GM21576 (cell line): ENCODE data around the gene PLP1.
"Not testable (repeated sequence)": the region's sequence is repeated elsewhere in the genome, so short reads cannot be mapped to it uniquely, and the experiment has no call there.

Experiments used
- ATAC-seq: cut with Tn5 transposase; IDR thresholded peaks from one replicate; pipeline ENCODE4 v1.9.1; 2021; ENCODE audit warnings: mild to moderate bottlenecking, moderate library complexity; ENCODE audit not compliant: unreplicated experiment

The PLP1 gene

DNA sequence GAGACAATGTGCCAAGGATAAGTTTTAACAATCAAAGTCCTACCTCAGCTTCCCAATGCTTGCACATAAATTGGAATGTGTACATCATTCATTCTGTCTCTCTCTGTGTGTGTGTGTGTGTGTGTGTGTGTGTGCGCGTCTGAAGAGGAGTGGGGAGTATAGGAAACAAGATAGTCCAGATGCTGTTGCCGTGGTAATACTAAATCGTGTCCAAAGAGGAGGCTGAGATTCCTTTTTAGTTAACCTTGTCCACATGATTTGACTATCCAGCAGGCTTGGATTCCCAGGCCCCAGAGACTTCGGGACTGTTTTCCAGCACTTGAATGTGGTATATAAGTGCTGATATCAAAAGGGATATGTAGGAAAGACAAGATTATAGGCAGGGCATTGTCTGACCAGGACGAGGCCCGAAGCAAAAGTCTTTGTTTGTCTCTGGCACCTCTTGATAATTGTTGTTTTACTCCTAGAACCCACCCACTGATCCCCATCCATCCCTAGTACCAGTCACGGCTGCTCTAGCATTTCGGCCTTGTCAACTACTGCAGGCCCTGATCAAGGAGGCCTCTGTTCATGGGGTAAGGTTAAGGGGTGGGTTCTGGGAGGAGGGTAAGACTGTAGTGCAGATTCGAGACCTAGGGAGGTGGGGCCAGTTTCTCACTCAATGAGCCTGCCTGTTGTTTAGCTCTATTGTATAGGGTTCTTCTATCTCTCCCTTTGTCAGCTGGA is 3.9 kb downstream of the PLP1 start:
- no peak for ATAC-seq

DNA sequence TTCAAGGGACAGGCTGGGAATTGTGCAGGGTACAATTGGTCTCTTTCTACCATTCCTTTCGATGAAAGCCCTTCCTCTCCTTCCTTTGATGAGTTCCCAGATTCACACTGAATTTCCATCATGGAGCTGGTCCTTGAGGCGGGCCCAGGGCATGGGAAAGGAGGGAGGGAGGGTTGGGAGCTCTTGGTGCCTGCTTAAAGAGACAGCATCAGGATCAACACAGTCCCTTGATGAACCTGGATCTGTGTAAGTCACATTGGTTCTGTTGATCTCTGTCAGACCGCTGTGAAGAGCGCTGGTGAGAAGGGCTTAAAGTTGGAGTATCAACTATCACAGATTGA is 4.4 kb downstream of the PLP1 start:
- no peak for ATAC-seq

DNA sequence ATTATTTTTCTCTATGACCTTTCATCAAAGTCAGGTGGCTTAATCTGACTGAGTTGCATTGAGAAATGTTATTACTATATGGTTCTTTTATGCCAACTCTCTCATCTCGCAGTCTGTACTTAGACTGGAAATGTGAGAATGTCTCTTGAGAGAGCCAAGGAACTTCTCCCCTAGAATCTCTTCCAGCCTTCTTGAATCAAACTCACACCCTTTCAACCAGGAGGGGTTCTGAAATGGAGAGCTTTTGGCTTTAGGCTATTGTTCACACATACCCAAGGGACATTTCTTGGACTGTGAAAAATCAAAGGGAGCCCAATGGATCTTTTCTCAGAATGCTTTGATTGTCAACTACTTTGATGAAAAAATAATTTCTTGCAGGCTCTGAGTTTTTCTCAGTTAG is 5.1 kb downstream of the PLP1 start:
- no peak for ATAC-seq

DNA sequence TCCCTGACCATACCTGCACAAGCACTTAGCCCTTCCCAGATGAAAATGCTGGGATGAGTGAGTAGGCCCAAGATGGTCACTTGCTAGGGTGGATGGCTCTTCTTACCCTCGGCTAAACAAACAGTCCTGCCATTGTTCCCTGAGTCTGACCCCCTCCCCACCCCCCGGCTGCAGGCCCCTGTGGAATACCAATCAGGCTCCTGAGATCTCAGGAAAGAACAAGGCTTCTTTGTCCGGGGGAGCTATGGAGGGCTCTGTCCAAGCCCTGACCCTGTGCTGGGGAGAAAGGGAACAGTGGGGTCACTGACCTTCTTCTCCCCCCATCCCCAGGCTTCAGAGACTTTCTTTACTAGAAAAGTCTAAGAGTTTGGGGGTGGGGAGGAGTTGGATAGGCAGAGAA is 6.0 kb downstream of the PLP1 start:
- ATAC-seq: no peak

DNA sequence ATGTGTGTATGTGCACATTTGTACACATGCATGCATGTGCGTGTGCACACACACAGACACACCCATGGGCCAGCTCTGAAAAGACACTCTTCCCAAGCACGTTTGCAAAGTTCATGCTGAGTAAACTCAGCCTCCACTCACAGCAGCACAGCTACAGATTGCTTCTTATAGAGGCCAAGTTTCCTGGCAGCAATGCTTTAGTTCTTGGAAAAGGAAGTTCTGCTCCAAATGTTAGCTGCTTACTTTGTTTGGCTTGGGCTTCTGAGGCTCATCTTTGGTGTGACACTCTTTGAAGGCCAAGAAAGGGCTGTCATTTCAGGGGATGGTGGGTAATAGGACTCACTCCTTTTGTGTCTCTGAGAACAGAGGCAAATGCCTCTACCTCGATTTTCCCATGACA is 6.6 kb downstream of the PLP1 start:
- ATAC-seq: no peak

DNA sequence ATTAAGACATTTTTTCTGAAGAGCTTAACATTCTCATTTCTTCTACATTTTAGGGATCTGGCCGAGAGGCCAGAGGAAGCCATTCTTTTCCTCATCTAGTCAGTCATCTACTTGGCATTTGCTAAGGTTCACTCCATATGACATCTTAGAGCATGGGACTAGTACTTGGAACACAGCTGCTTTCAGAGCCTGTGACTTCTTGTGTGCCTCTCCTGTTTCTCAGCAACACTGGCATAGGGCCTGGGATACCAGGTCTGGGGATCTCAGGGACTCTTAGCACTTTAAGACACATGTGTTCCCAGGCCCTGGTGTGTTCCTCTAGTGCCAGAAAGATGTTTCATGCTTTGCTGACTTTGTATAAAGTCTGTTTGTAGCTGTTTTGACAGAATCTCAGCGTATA is 7.3 kb downstream of the PLP1 start:
- no peak for ATAC-seq

DNA sequence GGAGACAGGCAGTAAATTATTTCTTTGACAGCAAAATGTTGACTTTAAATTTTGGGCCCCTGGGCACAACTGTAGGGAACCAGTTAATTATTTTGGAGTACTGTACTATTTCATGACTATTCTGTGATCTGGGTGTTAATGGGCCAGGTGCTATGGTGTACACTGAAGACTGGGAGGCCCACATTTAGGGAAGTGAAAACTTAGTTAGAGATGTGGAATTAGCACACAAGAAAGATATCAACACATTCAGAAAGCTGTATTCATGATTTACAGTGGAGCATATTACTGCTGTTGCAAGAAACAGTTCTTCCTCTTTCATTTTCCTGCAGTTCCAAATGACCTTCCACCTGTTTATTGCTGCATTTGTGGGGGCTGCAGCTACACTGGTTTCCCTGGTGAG is 12.4 kb downstream of the PLP1 start:
- peak; percentile 92 for ATAC-seq

DNA sequence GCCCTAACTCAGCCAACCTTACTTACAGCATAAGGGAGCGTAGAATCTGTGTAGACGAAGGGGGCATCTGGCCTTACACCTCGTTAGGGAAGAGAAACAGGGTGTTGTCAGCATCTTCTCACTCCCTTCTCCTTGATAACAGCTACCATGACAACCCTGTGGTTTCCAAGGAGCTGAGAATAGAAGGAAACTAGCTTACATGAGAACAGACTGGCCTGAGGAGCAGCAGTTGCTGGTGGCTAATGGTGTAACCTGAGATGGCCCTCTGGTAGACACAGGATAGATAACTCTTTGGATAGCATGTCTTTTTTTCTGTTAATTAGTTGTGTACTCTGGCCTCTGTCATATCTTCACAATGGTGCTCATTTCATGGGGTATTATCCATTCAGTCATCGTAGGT is 14.6 kb downstream of the PLP1 start:
- no peak for ATAC-seq

DNA sequence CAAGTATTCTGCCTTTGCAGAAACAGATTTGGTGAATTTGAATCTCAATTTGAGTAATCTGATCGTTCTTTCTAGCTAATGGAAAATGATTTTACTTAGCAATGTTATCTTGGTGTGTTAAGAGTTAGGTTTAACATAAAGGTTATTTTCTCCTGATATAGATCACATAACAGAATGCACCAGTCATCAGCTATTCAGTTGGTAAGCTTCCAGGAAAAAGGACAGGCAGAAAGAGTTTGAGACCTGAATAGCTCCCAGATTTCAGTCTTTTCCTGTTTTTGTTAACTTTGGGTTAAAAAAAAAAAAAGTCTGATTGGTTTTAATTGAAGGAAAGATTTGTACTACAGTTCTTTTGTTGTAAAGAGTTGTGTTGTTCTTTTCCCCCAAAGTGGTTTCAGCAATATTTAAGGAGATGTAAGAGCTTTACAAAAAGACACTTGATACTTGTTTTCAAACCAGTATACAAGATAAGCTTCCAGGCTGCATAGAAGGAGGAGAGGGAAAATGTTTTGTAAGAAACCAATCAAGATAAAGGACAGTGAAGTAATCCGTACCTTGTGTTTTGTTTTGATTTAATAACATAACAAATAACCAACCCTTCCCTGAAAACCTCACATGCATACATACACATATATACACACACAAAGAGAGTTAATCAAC is 15.3 kb downstream of the PLP1 start:
- ATAC-seq: no peak

DNA sequence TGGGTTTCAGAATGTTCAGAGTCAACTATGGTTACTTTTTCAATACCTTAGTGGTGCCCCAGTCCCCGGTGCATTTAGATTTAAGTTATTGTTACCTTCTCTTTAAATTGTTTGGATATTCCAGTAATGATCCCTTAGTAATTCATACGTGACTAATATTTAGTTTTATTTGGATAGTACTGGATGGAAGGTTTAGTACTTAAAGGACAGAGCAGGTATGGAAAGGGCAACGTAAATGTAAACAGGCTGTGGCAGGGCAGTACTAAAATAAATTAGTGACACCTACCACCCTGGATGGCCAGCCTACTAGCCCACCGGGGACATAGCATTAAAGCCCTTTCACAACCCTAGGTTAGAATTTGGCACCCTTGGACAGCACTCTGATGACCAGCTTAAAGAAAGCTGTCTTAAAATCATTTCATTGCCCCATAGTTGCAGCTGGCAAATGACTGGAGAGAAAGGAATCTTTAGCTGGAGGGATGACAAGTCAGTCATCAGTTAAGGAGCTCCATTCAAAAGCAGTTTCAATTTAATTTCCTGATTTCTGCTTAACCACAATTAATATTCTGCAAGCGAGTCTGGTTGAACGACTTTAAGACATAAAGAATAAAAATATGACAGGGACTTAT is 16.4 kb downstream of the PLP1 start:
- ATAC-seq: no peak

DNA sequence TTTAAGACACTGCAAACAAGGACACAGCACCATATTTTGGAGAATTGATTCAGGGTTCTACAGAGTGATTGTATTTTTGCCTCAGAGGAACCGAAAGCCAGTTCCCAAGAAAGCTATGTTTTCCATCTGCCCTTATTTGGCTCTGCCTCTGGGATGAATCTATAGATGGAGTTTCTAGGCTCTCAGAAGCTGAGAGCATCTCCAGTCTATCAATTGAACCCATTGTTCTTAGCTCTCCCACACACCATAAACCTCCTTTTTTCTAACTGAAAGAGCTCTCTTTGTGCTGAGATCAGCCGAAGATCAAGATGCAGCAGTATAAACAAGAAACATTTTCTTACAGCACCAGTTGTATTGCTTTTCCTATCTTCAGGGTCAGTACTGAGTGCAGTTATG is 16.9 kb downstream of the PLP1 start:
- ATAC-seq: no peak

DNA sequence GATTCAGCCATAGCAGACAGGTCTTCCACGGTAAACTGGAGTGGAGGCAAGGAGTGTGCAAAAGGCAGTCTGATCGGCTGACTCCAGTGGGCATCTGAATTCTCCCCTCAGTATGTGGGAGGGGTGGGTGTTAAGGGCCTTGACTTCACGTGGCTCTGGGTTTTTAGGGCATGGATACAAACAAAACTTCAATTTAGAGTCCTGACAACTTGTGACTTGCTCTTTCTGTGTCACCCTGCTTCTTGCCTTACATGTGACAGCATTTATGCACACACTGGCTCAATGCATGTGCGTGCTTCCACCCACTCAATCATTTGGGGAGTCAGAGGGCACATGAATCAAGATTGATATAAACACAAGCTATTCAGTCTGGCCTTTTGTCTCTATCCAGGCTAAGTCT is 17.5 kb downstream of the PLP1 start:
- ATAC-seq: no peak

DNA sequence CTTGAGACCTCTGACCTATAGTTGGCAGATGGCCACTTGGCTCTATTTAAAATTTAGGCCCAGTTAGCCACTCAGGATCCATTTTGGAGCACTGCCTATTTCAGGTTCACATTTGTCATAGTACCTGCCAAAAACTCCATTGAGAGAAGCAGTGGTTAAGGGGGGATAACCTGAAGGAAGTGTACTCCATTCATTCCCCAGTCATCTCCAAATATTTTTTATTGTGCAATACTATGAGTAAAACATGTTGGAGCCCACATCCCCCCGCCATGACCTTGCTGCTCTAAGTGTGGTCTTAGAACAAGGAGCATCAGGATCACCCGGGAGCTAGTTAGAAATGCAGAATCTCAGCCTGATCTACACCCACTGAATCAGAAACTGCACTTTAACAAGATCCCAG is 21.1 kb downstream of the PLP1 start:
- no peak for ATAC-seq

DNA sequence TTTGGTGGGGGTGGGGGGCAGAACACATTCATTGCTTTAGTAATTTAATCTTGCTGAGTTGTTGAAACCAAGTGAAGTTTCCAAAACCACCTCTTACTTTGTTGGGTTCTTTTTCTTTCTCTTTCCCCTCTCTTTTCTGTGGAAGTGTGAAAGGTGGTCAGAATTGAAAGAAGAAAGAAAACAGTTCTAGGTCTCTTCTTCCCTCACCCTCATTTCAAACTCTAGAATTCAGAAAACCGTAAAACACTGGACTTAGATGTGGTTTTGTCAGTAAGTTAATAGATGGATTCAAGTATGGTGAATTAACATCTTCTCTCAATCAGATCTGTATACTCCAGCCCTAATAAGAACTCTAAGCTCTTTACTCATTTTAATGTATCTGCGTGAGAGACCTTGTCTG is 23.7 kb downstream of the PLP1 start:
- no peak for ATAC-seq

DNA sequence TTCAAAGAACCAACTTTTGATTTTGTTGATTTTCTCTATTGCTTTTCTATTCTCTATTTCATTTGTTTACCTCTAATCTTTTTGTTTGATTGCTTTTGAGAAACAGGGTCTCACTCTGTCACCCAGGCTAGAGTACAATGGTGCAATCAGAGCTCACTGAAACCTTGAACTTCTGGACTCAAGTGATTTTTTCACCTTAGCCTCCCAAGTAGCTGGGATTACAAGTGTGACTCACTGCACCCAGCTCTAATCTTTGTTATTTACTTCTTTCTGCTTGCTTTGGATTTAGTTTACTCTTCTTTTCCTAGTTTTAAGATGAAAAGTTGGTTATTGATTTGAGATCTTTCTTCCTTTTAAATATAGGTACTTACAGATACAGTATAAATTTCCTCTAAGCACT is 29.2 kb downstream of the PLP1 start:
- ATAC-seq: no peak

DNA sequence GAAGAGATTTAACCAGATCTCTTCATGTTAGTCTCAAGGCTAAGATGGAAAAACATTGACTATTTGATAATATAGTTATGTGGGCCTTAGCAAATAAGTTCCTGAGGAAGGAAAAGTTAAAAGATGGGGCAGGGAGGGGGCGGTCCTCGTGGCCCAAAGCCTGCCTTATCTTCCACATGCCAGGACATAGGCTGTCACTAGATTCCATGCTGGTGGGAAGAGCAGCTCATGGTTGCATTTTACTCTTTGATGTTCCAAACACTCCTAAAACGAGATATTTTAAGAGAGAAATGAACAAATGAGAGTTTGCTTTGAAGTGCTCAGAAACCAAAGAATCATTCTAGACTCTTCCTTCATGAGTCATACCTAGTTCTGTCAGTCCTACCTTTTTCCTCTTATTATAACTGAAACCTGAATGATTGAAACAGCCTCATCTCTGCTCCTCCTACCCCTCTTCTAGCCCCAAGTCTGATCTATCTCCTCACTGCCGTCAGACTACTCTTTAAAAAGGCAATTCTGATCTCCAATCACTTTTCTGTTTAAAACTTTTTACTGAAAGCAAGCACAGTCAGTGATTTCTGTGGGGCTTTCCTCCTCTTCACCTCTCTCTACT is 30.3 kb downstream of the PLP1 start:
- ATAC-seq: no peak

DNA sequence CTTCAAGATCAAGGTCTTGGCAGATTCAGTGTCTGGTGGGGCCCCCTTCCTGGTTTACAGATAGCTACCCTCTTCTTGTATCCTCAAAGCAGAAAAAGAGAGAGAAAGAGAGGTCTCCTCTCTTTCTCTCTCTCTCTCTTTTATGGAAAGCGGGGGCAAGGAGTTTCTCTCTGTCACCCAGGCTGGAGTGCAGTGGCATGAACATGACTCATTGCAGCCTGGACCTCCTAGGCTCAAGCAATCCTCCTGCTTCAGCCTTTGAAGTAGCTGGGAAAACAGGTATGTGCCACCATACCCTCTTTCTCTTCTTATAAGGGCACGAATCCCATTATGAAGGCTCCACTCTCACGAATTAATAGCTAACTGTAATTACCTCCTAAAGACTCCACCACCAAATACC is 35.2 kb downstream of the PLP1 start:
- ATAC-seq: no peak

DNA sequence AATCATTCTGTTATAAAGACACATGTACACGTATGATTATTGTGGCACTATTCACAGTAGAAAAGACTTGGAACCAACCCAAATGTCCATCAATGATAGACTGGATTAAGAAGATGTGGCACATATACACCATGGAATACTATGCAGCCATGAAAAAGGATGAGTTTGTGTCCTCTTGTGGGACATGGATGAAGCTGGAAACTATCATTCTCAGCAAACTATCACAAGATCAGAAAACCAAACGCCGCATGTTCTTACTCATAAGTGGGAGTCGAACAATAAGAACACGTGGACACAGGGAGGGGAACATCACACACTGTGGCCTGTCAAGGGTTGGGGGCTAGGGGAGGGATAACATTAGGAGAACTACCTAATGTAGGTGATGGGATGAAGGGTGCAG is 40.5 kb downstream of the PLP1 start:
- ATAC-seq: not testable (repeated sequence)

DNA sequence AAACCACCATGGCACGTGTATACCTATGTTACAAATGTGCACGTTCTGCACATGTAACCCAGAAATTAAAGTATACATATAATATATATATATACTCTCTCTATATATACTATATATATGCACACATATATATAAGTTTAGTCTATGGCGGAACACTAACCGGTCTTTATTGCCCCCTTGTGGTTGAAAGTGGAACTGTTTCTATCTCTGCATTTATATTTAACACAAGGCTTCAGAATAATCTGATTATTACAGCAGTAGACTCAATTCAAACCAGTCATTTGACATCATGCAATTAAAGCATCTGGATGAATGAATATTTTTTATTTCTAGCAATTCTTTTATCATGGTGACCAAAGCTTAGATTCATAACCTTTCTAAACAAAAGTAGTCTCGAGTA is 40.9 kb downstream of the PLP1 start:
- ATAC-seq: no peak

DNA sequence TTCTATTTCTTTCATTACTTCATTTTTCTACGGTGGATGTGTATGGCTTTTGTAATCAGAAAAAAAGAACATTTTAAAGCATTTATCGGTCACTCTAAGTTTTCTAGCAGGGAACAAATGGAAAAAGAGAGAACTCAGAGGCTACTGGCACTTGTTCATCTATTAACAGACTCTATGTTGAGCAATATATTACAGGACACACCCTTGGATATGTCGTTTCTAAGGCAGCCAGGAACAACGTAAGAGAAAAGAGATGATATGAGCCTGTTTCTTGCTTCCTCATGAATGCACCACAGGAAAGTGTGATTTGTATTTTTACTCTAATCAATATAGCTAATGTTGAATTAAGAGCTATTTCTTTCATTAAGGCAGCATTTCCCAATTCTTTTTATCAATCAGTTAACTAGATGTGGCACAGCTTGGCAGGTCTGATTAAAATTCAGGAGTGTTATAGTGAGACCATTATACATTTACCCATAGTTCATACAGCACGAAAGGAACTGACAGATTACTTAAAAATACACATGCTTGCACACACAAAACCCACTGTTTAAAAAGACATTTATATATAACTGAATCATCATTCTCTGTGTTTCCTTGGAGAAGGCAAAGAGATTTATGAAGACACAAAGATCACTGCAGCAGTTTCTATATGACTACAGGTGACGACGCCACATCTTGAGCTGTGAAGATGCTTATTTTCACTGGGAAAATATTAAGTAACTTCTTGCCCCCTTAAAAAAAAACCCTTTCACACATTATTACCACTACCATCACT is 42.4 kb downstream of the PLP1 start:
- ATAC-seq: no peak

DNA sequence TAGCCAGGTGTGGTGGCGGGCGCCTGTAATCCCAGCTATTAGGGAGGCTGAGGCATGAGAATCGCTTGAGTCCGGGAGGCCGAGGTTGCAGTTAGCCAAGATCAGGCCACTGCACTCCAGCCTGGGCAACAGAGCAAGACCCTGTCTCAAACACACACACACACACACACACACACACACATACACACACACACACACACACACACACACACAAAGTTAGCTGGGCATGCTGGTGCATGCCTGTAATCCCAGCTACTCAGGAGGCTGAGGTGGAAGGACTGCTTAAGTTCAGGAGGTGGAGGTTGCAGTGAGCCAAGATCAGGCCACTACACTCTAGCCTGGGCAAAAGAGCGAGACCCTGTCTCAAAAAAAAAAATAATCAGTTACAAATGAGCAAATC is 44.2 kb downstream of the PLP1 start:
- not testable (repeated sequence) for ATAC-seq
